GM12891 (cell line): ENCODE data around the gene CHERP.

Experiments
- POU2F2 ChIP-seq: IDR thresholded peaks from 2 replicates; pipeline ENCODE4 v1.6.1; 2011; ENCODE audit warnings: low read depth, mild to moderate bottlenecking, control low read depth, low read length, moderate library complexity
- TAF1 ChIP-seq: IDR thresholded peaks from 2 replicates; pipeline ENCODE4 v1.6.1; 2011; ENCODE audit warnings: low read depth, low read length, control low read depth

DNA sequence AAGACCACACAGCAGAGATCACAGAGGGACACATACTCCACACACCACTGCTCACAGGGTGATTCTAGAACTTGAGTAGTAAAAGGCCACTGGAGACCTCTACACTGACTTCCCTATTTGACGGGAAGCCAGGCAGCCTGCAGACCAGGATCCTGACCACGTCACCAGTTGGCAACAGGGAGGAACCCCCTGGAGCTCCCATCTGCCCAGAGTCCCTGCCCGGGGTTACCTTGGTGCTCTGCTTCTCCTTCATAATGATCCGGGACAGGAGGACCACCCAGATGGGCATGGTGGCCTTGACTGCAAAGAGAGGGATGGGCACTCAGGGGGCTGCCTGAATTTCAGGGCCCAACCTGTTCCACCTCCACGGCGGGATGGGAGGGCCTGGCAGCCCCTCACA, 29.0 kb upstream of the CHERP start:
- TF ChIP-seq TAF1 (no peak), POU2F2 (no peak)
